KMS-11 (cell line): ENCODE measurements around the gene EGLN1.
"Not testable (repeated sequence)": the region's sequence is repeated elsewhere in the genome, so short reads cannot be mapped to it uniquely, and the experiment has no call there.

Experiments
- H2AFZ ChIP-seq: fragments of 200-600 bp; sonication (generic); 2 replicates; pipeline ENCODE4 v1.6.1; 2016; ENCODE audit warnings: antibody characterized with exemption, mixed run types, low read depth
- H3K27ac ChIP-seq: fragments of 200-600 bp; sonication (generic); 2 replicates; pipeline ENCODE4 v1.6.1; 2016; ENCODE audit warnings: mild to moderate bottlenecking, mixed run types
- H3K27me3 ChIP-seq: fragments of 200-600 bp; sonication (generic); 2 replicates; pipeline ENCODE4 v1.6.1; 2017; ENCODE audit warnings: mild to moderate bottlenecking, low read depth, mixed run types, moderate library complexity; ENCODE audit not compliant: insufficient read depth
- H3K36me3 ChIP-seq: fragments of 200-600 bp; sonication (generic); 2 replicates; pipeline ENCODE4 v1.6.1; 2017; ENCODE audit warnings: mild to moderate bottlenecking, mixed run types; ENCODE audit not compliant: insufficient read depth
- H3K4me1 ChIP-seq: fragments of 200-600 bp; sonication (generic); 2 replicates; pipeline ENCODE4 v1.6.1; 2016; ENCODE audit warnings: mild to moderate bottlenecking, low read depth, mixed run types; ENCODE audit not compliant: poor library complexity, severe bottlenecking
- H3K4me2 ChIP-seq: fragments of 200-600 bp; sonication (generic); 2 replicates; pipeline ENCODE4 v1.7.0; 2016; ENCODE audit warnings: mild to moderate bottlenecking, mixed run types
- H3K4me3 ChIP-seq: fragments of 200-600 bp; sonication (generic); IDR thresholded peaks from 2 replicates; pipeline ENCODE4 v1.6.1; 2017; ENCODE audit warnings: low read depth, low read length, mixed read lengths; ENCODE audit not compliant: insufficient read depth
- H3K79me2 ChIP-seq: fragments of 200-600 bp; sonication (generic); 2 replicates; pipeline ENCODE4 v1.6.1; 2016; ENCODE audit warnings: low read depth, mixed run types; ENCODE audit not compliant: insufficient read depth
- H3K9ac ChIP-seq: fragments of 200-600 bp; sonication (generic); 2 replicates; pipeline ENCODE4 v1.6.1; 2016; ENCODE audit warnings: mild to moderate bottlenecking, mixed run types
- H4K20me1 ChIP-seq: fragments of 200-600 bp; sonication (generic); 2 replicates; pipeline ENCODE4 v1.6.1; 2016; ENCODE audit warnings: mild to moderate bottlenecking, mixed run types; ENCODE audit not compliant: insufficient read depth
- TF ChIP-seq, protein P1 (sequence below): fragments of 200-600 bp; sonication (generic); conservative IDR thresholded peaks from 2 replicates; pipeline ENCODE4 v1.6.1; 2017; ENCODE audit warnings: low read depth, mild to moderate bottlenecking, antibody characterized with exemption, low read length, moderate library complexity, mixed read lengths

The EGLN1 gene

DNA sequence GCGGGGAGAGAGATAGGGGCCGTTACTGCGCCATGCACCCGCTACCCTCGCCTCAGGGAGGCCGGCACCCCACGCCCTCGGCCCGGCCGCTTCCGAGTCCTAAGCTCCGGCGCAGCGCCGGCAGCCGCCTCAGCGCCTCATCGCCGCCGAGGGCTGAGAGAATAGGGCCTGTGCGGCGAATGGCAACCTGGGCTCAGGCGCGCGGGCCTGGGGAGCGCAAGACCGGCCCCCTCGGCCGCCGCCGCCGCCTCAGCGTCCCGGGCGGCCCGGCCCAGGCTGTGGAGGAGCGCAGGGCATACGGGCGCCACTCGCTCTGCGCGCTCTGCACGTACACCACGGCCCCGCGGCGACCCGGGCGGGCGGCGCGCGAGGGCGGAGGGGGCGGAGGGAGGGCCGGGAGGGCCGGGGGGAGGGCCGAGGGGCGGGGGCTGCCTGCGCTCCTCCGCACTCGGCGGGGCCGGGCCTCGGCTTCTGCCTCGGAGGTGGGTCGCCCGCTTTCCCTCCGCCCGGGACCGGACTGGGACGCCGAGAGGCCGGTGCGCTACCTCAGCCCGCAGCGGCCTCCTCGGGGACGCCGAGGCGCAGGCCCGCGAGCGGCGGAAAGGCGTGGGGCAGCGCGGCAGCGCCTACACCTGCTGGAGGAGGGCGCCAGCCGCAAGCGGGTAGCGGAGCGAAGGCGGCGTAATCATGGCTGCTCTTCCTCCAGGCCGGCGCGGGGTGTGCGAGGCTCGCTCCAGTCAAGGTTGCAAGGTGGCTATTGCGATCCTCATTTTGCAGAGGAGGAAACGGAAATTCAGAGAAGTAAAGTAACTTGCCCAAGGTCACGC lies at the start of gene EGLN1:
Gene EGLN1, minus strand, starts transcription at position 317 of the 827 bp plus-strand sequence. CDS start 399 bp downstream, outside the sequence.
- TF ChIP-seq, protein P1, sequence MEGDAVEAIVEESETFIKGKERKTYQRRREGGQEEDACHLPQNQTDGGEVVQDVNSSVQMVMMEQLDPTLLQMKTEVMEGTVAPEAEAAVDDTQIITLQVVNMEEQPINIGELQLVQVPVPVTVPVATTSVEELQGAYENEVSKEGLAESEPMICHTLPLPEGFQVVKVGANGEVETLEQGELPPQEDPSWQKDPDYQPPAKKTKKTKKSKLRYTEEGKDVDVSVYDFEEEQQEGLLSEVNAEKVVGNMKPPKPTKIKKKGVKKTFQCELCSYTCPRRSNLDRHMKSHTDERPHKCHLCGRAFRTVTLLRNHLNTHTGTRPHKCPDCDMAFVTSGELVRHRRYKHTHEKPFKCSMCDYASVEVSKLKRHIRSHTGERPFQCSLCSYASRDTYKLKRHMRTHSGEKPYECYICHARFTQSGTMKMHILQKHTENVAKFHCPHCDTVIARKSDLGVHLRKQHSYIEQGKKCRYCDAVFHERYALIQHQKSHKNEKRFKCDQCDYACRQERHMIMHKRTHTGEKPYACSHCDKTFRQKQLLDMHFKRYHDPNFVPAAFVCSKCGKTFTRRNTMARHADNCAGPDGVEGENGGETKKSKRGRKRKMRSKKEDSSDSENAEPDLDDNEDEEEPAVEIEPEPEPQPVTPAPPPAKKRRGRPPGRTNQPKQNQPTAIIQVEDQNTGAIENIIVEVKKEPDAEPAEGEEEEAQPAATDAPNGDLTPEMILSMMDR: peak; percentile 26; the same call in 1 of the 2 replicates
- Histone ChIP-seq H2AFZ (peak within 1 kb of the TSS; percentile 81), H3K9ac (peak within 1 kb of the TSS; percentile 78), H3K4me1 (peaks cover 31% of the 10 kb centered on the region), H3K36me3 (no peaks in the 10 kb centered on the region), H4K20me1 (no peaks in the 10 kb centered on the region), H3K27ac (peak within 1 kb of the TSS; percentile 91), H3K4me2 (peak within 1 kb of the TSS; percentile 97), H3K27me3 (no peaks in the 10 kb centered on the region), H3K4me3 (peak within 1 kb of the TSS; percentile 37), H3K79me2 (peaks cover 40% of the 10 kb centered on the region)

DNA sequence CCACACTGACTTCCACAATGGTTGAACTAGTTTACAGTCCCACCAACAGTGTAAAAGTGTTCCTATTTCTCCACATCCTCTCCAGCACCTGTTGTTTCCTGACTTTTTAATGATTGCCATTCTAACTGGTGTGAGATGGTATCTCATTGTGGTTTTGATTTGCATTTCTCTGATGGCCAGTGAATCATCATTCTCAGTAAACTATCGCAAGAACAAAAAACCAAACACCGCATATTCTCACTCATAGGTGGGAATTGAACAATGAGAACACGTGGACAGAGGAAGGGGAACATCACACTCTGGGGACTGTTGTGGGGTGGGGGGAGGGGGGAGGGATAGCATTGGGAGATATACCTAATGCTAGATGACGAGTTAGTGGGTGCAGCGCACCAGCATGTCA lies 49.4 kb upstream of the EGLN1 start:
- H3K79me2 ChIP-seq, H3K4me2 ChIP-seq, H3K4me3 ChIP-seq, H3K27me3 ChIP-seq, H4K20me1 ChIP-seq, H3K27ac ChIP-seq, H3K9ac ChIP-seq, H2AFZ ChIP-seq, H3K36me3 ChIP-seq: not testable (repeated sequence)
- H3K4me1 ChIP-seq: peaks cover 16% of the 10 kb centered on the region

DNA sequence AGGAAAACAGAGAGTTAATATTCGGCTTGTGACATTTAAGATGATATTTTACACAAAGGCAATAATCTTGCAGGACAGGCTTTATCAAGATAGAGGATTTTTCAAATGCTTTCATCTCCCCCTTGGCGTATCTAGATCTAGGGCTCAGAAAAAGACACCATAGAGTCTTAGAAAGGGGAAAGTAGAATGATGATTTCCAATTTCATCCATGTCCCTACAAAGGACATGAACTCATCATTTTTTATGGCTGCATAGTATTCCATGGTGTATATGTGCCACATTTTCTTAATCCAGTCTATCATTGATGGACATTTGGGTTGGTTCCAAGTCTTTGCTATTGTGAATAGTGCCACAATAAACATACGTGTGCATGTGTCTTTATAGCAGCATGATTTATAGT lies 48.9 kb upstream of the EGLN1 start:
- not testable (repeated sequence) for H3K4me2 ChIP-seq, H3K36me3 ChIP-seq, H3K27me3 ChIP-seq, H3K27ac ChIP-seq, H3K9ac ChIP-seq, H3K4me3 ChIP-seq, H2AFZ ChIP-seq, H3K79me2 ChIP-seq, H4K20me1 ChIP-seq
- H3K4me1 ChIP-seq: peaks cover 16% of the 10 kb centered on the region

DNA sequence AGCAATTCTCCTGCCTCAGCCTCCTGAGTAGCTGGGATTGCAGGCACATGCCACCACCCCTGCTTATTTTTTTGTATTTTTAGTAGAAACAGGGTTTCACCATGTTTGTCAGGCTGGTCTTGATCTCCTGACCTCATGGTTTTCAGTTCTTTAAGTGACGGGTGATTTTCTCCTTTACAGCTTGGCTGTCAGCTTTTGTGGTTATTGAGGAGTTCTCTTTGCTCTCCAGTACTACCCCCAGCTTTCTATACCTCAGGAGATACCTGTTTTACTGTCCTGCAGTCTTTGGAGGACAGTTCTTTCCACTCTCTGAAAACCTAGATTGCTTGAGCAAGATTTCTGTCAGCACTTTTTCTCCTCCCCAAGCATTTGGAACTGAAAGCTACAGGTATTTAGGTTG lies 45.9 kb upstream of the EGLN1 start:
- TF ChIP-seq, protein P1: no peak
- no peak overlapping the region for H3K9ac ChIP-seq
- H3K79me2 ChIP-seq: no peaks in the 10 kb centered on the region
- H3K27me3 ChIP-seq: no peaks in the 10 kb centered on the region
- no peak overlapping the region for H3K27ac ChIP-seq
- no peak overlapping the region for H2AFZ ChIP-seq
- H3K36me3 ChIP-seq: no peaks in the 10 kb centered on the region
- H3K4me2 ChIP-seq: no peak overlapping the region
- H3K4me3 ChIP-seq: no peak overlapping the region
- H3K4me1 ChIP-seq: peaks cover 16% of the 10 kb centered on the region
- no peaks in the 10 kb centered on the region for H4K20me1 ChIP-seq

DNA sequence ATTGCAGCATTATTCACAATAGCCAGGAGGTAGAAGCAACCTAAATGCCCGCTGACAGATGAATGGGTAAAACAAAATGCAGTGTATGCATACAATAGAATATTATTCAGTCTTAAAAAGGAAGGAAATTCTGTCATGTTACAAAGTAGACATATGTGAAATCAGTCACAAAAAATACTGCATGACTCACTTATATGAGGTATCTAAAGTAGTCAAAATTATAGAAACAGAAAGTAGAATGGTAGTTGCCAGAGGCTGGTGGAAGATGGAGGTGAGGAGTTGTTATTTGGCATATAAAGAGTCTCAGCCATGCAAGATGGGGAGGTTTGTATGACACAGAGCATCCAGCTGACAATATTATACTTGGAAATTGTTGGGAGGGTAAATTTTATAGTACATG lies 43.0 kb upstream of the EGLN1 start:
- no peaks in the 10 kb centered on the region for H3K79me2 ChIP-seq
- H3K9ac ChIP-seq: no peak overlapping the region
- no peak overlapping the region for H2AFZ ChIP-seq
- TF ChIP-seq, protein P1: no peak
- H4K20me1 ChIP-seq: no peaks in the 10 kb centered on the region
- H3K27ac ChIP-seq: no peak overlapping the region
- no peaks in the 10 kb centered on the region for H3K36me3 ChIP-seq
- peaks cover 4% of the 10 kb centered on the region; the same call in 1 of the 2 replicates for H3K27me3 ChIP-seq
- no peak overlapping the region for H3K4me3 ChIP-seq
- peaks cover 27% of the 10 kb centered on the region for H3K4me1 ChIP-seq
- no peak overlapping the region for H3K4me2 ChIP-seq
